ENCODE results near the gene CACNA2D3. TPM values are rescaled to one million over a fixed set of nuclear protein-coding genes. Genes with fewer than 3 reads are reported as not detected.

CACNA2D3 gene
- polyA plus RNA-seq, 3 donors: 8.3 to 21.5 (median 10.4) TPM

- H3K4me3 ChIP-seq (replicated peaks in 1 of 3; ENCODE audit: low read depth in 2 of 3, low read length in 3 of 3): no peak overlapping the region
- H3K79me2 ChIP-seq (ENCODE audit: insufficient read depth, low read length): no peaks in the 10 kb centered on the region
- DNase-seq: no peak
- no peak overlapping the region for H3K9ac ChIP-seq (ENCODE audit: insufficient read depth, low read length, poor library complexity, severe bottlenecking)
- TF ChIP-seq CTCF (IDR thresholded peaks at IDR 0.05): no peak
- no peaks in the 10 kb centered on the region for H3K9me3 ChIP-seq (replicated peaks in 1 of 2; ENCODE audit: control insufficient read depth in 1 of 2, insufficient read depth in 1 of 2, low read length in 2 of 2)
- no peaks in the 10 kb centered on the region for H3K4me1 ChIP-seq (ENCODE audit: control insufficient read depth in 1 of 2, insufficient read depth in 2 of 2, low read length in 2 of 2)
- Mint-ChIP-seq H3K27ac (no peak overlapping the region), H3K4me3 (no peak overlapping the region), H3K4me1 (no peaks in the 10 kb centered on the region), H3K27me3 (ENCODE audit: low read depth in 3 of 3) (peaks cover 6 to 9% (median 7%) of the 10 kb centered on the region in 3 donors), H3K9me3 (peaks cover 0 to 2% (median 0%) of the 10 kb centered on the region in 7 donors), H3K36me3 (no peaks in the 10 kb centered on the region)
- no peak overlapping the region for H3K4me2 ChIP-seq (replicated peaks; ENCODE audit: extremely low read depth, low read length, poor library complexity, severe bottlenecking)
- intact Hi-C loops (cut with micrococcal nuclease): no loop called here
- no peaks in the 10 kb centered on the region for H4K20me1 ChIP-seq (ENCODE audit: insufficient read depth, low read length)
- no peak overlapping the region for H2AFZ ChIP-seq (ENCODE audit: insufficient read depth, low read depth, low read length, poor library complexity, severe bottlenecking)
- no CpG with 5 or more reads among the region's 1 CpG for WGBS (ENCODE audit: insufficient coverage)
- H3K36me3 ChIP-seq (replicated peaks in 1 of 2; ENCODE audit: control insufficient read depth in 1 of 2, insufficient read depth in 2 of 2, low read length in 2 of 2): no peaks in the 10 kb centered on the region
- H3K27me3 ChIP-seq (ENCODE audit: control insufficient read depth in 2 of 2, insufficient read depth in 2 of 2, low read length in 2 of 2): no peaks in the 10 kb centered on the region
- no peak overlapping the region for H3K27ac ChIP-seq (ENCODE audit: low read depth in 1 of 2, low read length in 2 of 2)
Measured at GRCh38 chr3:54822206-54822605, 699.9 kb downstream of the CACNA2D3 start.

- Histone ChIP-seq H3K4me2 (replicated peaks; ENCODE audit: extremely low read depth, low read length, poor library complexity, severe bottlenecking) (no peak overlapping the region), H3K4me3 (replicated peaks in 1 of 3; ENCODE audit: low read depth in 2 of 3, low read length in 3 of 3) (no peak overlapping the region), H3K9me3 (replicated peaks in 1 of 2; ENCODE audit: control insufficient read depth in 1 of 2, insufficient read depth in 1 of 2, low read length in 2 of 2) (peaks cover 0 to 7% of the 10 kb centered on the region in 2 donors), H3K4me1 (ENCODE audit: control insufficient read depth in 1 of 2, insufficient read depth in 2 of 2, low read length in 2 of 2) (no peaks in the 10 kb centered on the region), H3K36me3 (replicated peaks in 1 of 2; ENCODE audit: control insufficient read depth in 1 of 2, insufficient read depth in 2 of 2, low read length in 2 of 2) (no peaks in the 10 kb centered on the region), H3K27ac (ENCODE audit: low read depth in 1 of 2, low read length in 2 of 2) (no peak overlapping the region), H3K9ac (ENCODE audit: insufficient read depth, low read length, poor library complexity, severe bottlenecking) (no peak overlapping the region), H3K27me3 (ENCODE audit: control insufficient read depth in 2 of 2, insufficient read depth in 2 of 2, low read length in 2 of 2) (no peaks in the 10 kb centered on the region), H4K20me1 (ENCODE audit: insufficient read depth, low read length) (no peaks in the 10 kb centered on the region), H3K79me2 (ENCODE audit: insufficient read depth, low read length) (no peaks in the 10 kb centered on the region), H2AFZ (ENCODE audit: insufficient read depth, low read depth, low read length, poor library complexity, severe bottlenecking) (no peak overlapping the region)
- WGBS (ENCODE audit: insufficient coverage): 100% methylated on average over 2 of the region's 3 CpGs
- H3K36me3 Mint-ChIP-seq: no peaks in the 10 kb centered on the region
- peaks cover 0 to 9% (median 4%) of the 10 kb centered on the region in 7 donors for H3K9me3 Mint-ChIP-seq
- H3K4me1 Mint-ChIP-seq: no peaks in the 10 kb centered on the region
- TF ChIP-seq CTCF (IDR thresholded peaks at IDR 0.05): no peak
- H3K4me3 Mint-ChIP-seq: no peak overlapping the region
- H3K27me3 Mint-ChIP-seq (ENCODE audit: low read depth in 3 of 3): peaks cover 2 to 7% (median 7%) of the 10 kb centered on the region in 3 donors
- intact Hi-C loops (cut with micrococcal nuclease): no loop called here
- H3K27ac Mint-ChIP-seq: no peak overlapping the region
- no peak for DNase-seq
Measured at GRCh38 chr3:54826251-54826691, 703.9 kb downstream of the CACNA2D3 start.

All from CD14-positive monocyte (primary cell).